Measurements from ENCODE around the gene MEX3D.

MEX3D gene

GRCh38 chr19:1553415-1553814 lies 14.7 kb downstream of the MEX3D start:
- peaks cover 6% of the 10 kb centered on the region for H3K4me1 ChIP-seq (ENCODE audit: insufficient read depth, low read length, severe bottlenecking)
- no peaks in the 10 kb centered on the region for H3K9me2 ChIP-seq (ENCODE audit: low read depth, low read length)
- H3K36me3 ChIP-seq (ENCODE audit: insufficient read depth, low read length): no peaks in the 10 kb centered on the region; the same call in 1 of the 2 replicates
- no peaks in the 10 kb centered on the region for H4K20me1 ChIP-seq (ENCODE audit: insufficient read depth, low read length)
- TF ChIP-seq EZH2 (IDR thresholded peaks at IDR 0.05; ENCODE audit: borderline replicate concordance, low read length) (no peak), CTCF (IDR thresholded peaks at IDR 0.05; ENCODE audit: low read length) (no peak)
- H3K27me3 ChIP-seq (ENCODE audit: insufficient read depth, low read length): no peaks in the 10 kb centered on the region
- H3K27ac ChIP-seq (ENCODE audit: low read depth, low read length, poor library complexity, severe bottlenecking): no peak overlapping the region
- H3K9ac ChIP-seq (ENCODE audit: low read length): no peak overlapping the region
- no peak overlapping the region for H3K4me3 ChIP-seq (ENCODE audit: low read depth, low read length, poor library complexity, severe bottlenecking)
- H3K79me2 ChIP-seq (ENCODE audit: insufficient read depth, low read length): no peaks in the 10 kb centered on the region
- no peak overlapping the region for H2AFZ ChIP-seq (ENCODE audit: low read length)
- no peak overlapping the region for H3K4me2 ChIP-seq (ENCODE audit: low read length)
- H3F3A ChIP-seq (ENCODE audit: insufficient read depth, low read length): no peaks in the 10 kb centered on the region
- no peaks in the 10 kb centered on the region for H3K9me3 ChIP-seq (ENCODE audit: low read length)

- Histone ChIP-seq H3K9ac (ENCODE audit: low read length) (no peak overlapping the region), H2AFZ (ENCODE audit: low read length) (no peak overlapping the region), H3K79me2 (ENCODE audit: insufficient read depth, low read length) (no peaks in the 10 kb centered on the region), H3K9me3 (ENCODE audit: low read length) (no peaks in the 10 kb centered on the region), H3K27me3 (ENCODE audit: insufficient read depth, low read length) (no peaks in the 10 kb centered on the region), H3K27ac (ENCODE audit: low read depth, low read length, poor library complexity, severe bottlenecking) (no peak overlapping the region), H3K4me2 (ENCODE audit: low read length) (no peak overlapping the region), H3K4me1 (ENCODE audit: insufficient read depth, low read length, severe bottlenecking) (peaks cover 9% of the 10 kb centered on the region), H3F3A (ENCODE audit: insufficient read depth, low read length) (no peaks in the 10 kb centered on the region), H3K9me2 (ENCODE audit: low read depth, low read length) (no peaks in the 10 kb centered on the region), H4K20me1 (ENCODE audit: insufficient read depth, low read length) (no peaks in the 10 kb centered on the region), H3K4me3 (ENCODE audit: low read depth, low read length, poor library complexity, severe bottlenecking) (no peak overlapping the region), H3K36me3 (ENCODE audit: insufficient read depth, low read length) (no peaks in the 10 kb centered on the region; the same call in 1 of the 2 replicates)
- no peak for TF ChIP-seq EZH2 (IDR thresholded peaks at IDR 0.05; ENCODE audit: borderline replicate concordance, low read length)
- no peak for TF ChIP-seq CTCF (IDR thresholded peaks at IDR 0.05; ENCODE audit: low read length)
Observed at GRCh38 chr19:1551068-1552040, 16.8 kb downstream of the MEX3D start.

- no peaks in the 10 kb centered on the region for H3F3A ChIP-seq (ENCODE audit: insufficient read depth, low read length)
- H2AFZ ChIP-seq (ENCODE audit: low read length): no peak overlapping the region
- H4K20me1 ChIP-seq (ENCODE audit: insufficient read depth, low read length): no peaks in the 10 kb centered on the region
- no peak overlapping the region for H3K9ac ChIP-seq (ENCODE audit: low read length)
- no peaks in the 10 kb centered on the region for H3K79me2 ChIP-seq (ENCODE audit: insufficient read depth, low read length)
- H3K36me3 ChIP-seq (ENCODE audit: insufficient read depth, low read length): no peaks in the 10 kb centered on the region; the same call in 1 of the 2 replicates
- H3K9me2 ChIP-seq (ENCODE audit: low read depth, low read length): no peaks in the 10 kb centered on the region
- no peak overlapping the region for H3K4me3 ChIP-seq (ENCODE audit: low read depth, low read length, poor library complexity, severe bottlenecking)
- no peaks in the 10 kb centered on the region for H3K27me3 ChIP-seq (ENCODE audit: insufficient read depth, low read length)
- peaks cover 13% of the 10 kb centered on the region for H3K4me1 ChIP-seq (ENCODE audit: insufficient read depth, low read length, severe bottlenecking)
- no peak overlapping the region for H3K4me2 ChIP-seq (ENCODE audit: low read length)
- no peak overlapping the region for H3K27ac ChIP-seq (ENCODE audit: low read depth, low read length, poor library complexity, severe bottlenecking)
- no peak for TF ChIP-seq EZH2 (IDR thresholded peaks at IDR 0.05; ENCODE audit: borderline replicate concordance, low read length)
- TF ChIP-seq CTCF (IDR thresholded peaks at IDR 0.05; ENCODE audit: low read length): no peak
- no peaks in the 10 kb centered on the region for H3K9me3 ChIP-seq (ENCODE audit: low read length)
Observed at GRCh38 chr19:1549332-1549945, 18.7 kb downstream of the MEX3D start.

Measured in OCI-LY1 (cell line).